HUES64 (cell line): Measurements from ENCODE around the gene ODAPH.

ENCODE experiments used
- H3K27ac ChIP-seq: 2 replicates; pipeline ENCODE4 v1.7.0; 2013; ENCODE audit warnings: low read depth, low read length, inconsistent platforms
- H3K27me3 ChIP-seq: 2 replicates; pipeline ENCODE4 v1.6.1; 2013; ENCODE audit warnings: mild to moderate bottlenecking, low read length; ENCODE audit not compliant: insufficient read depth
- H3K36me3 ChIP-seq: 2 replicates; pipeline ENCODE4 v1.6.1; 2013; ENCODE audit warnings: mild to moderate bottlenecking, low read length; ENCODE audit not compliant: insufficient read depth
- H3K4me1 ChIP-seq: 2 replicates; pipeline ENCODE4 v1.6.1; 2013; ENCODE audit warnings: mild to moderate bottlenecking, low read length, moderate library complexity; ENCODE audit not compliant: insufficient read depth
- H3K4me3 ChIP-seq: 2 replicates; pipeline ENCODE4 v1.5.1; 2013; ENCODE audit warnings: mild to moderate bottlenecking, low read length, moderate library complexity
- H3K9ac ChIP-seq: 2 replicates; pipeline ENCODE4 v1.6.1; 2013; ENCODE audit warnings: mild to moderate bottlenecking, low read depth, low read length
- H3K9me3 ChIP-seq: 2 replicates; pipeline ENCODE4 v1.6.1; 2013; ENCODE audit warnings: low read depth, low read length; ENCODE audit not compliant: insufficient read depth
- WGBS: fragments of 150-250, 120-280 bp; methylation state at CpG from one replicate; pipeline ENCODE4 v1.1.7; 2013; ENCODE audit warnings: missing lambda C conversion rate; 5-methylcytosine and 5-hydroxymethylcytosine counted together

ODAPH gene

DNA sequence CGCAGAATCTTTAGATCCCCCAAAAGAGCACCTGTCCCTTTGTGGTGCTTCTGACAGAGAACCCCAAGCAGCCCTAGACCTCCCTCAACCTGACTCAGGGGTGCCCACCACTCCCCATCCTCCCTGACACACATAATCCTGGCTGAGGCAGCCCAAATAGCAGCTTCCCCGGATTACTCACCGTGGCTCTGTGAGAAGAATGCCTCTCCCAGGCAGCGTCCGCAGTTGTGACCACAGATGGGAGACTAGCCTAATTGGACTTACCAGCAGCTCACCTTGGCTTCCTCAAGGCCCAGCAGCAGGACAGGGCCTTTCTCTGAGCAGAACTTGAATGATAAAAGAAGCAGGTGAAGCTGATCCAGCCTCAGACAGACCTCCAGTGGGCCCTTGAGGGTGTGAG, 10.3 kb upstream of the ODAPH start:
- Histone ChIP-seq H3K4me3 (no peak overlapping the region), H3K9ac (no peak overlapping the region), H3K4me1 (no peaks in the 10 kb centered on the region), H3K9me3 (no peaks in the 10 kb centered on the region), H3K36me3 (no peaks in the 10 kb centered on the region), H3K27me3 (no peaks in the 10 kb centered on the region), H3K27ac (no peak overlapping the region)
- 90% methylated on average over 5 of the region's 5 CpGs for WGBS

DNA sequence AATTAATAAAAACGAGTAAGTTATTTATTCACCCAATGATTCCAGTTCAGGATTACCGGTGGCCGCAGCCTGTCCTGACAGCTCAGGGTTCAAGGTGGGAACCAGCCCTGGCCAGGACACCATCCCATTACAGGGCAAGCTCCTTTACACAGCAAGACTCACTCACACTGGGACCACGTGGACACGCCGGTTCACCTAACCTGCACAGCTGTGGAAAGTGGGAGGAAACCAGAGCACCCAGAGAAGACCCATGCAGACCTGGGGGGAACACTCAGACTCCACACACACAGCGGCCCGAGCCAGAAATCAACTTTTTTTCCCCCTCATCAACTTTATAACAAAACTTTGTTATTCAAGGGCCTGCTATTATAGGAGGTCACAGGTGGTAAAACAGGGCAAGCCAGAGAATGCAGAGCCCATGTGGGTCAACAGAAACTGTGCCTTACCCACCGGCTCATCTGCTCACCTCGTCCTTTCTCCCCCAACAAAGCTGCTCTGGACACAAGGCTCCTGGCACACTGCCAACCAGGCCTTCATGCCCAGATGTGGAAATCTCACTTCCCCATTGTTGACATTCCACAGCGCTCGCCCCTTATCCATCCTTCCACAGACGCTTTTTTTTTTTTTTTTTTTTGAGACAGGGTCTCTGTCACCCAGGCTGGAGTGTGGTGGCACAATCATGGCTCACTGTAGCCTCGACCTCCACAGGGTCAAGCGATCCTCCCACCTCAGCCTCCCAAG, 8.0 kb upstream of the ODAPH start:
- 92% methylated on average over 15 of the region's 15 CpGs for WGBS
- H3K4me3 ChIP-seq: no peak overlapping the region
- H3K27ac ChIP-seq: no peak overlapping the region
- H3K36me3 ChIP-seq: no peaks in the 10 kb centered on the region
- no peaks in the 10 kb centered on the region for H3K4me1 ChIP-seq
- H3K9me3 ChIP-seq: no peaks in the 10 kb centered on the region
- no peak overlapping the region for H3K9ac ChIP-seq
- H3K27me3 ChIP-seq: no peaks in the 10 kb centered on the region

DNA sequence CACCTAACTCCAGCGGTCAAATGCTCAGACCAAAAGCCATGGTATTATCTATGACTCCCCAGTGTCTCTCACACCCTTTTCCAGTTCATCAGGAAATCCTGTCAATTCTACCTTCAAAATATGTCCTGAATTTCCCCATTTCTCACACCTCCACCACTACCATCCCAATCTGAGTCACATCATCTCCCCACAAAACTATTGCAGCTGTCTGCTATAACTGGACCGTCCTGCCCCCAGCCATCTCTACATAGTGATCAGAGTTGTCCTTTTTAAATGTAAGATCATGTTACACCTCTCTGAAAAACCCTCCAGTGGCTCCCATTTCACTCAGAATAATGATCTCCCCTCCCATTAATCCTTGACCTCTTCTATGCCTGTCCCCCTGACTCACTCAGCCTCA, 6.8 kb upstream of the ODAPH start:
- H3K27ac ChIP-seq: no peak overlapping the region
- no peaks in the 10 kb centered on the region for H3K9me3 ChIP-seq
- no peaks in the 10 kb centered on the region for H3K36me3 ChIP-seq
- H3K9ac ChIP-seq: no peak overlapping the region
- WGBS: 91% methylated on average over 2 of the region's 2 CpGs
- no peak overlapping the region for H3K4me3 ChIP-seq
- no peaks in the 10 kb centered on the region for H3K4me1 ChIP-seq
- no peaks in the 10 kb centered on the region for H3K27me3 ChIP-seq

DNA sequence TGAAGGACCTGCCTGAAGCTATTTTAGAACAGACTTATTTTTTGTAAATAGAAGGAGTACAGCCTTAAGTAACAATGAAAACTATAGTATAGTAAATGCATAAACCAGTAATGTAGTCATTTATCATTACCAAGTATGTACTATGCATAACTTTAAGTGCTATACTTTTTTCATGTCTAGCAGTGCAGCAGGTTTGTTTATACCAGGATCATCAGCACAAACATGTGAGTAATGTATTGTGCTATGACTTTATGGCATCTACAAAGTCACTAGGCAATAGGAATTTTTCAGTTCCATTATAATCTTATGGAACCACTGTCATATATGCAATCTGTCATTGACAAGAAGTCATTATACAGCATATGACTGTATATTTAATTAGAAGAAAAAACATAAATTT, 3.4 kb upstream of the ODAPH start:
- H3K27ac ChIP-seq: no peak overlapping the region
- H3K27me3 ChIP-seq: no peaks in the 10 kb centered on the region
- H3K9ac ChIP-seq: no peak overlapping the region
- no peaks in the 10 kb centered on the region for H3K36me3 ChIP-seq
- H3K4me1 ChIP-seq: peaks cover 11% of the 10 kb centered on the region; the same call in 1 of the 2 replicates
- H3K9me3 ChIP-seq: no peaks in the 10 kb centered on the region
- H3K4me3 ChIP-seq: no peak overlapping the region

DNA sequence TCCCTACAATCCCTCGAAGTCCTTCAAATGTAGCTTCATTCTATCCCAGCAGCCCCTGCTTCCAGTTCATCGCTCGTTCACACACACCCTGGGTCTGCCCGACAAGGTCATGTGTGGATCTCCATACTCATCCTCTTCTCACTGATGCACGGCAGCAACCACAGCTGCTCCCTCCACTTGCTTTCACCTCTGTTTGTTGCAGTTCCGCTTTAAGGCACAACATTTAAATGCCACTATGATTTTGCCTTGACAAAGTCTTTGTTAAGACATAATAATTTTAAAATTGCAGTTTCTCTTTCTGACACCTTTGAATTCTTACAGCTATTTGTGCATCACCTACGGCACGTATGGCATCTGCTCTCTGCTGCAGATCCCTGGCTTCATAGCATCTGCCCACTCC, 1.8 kb downstream of the ODAPH start:
- Histone ChIP-seq H3K27me3 (no peaks in the 10 kb centered on the region), H3K9ac (no peak overlapping the region), H3K27ac (no peak overlapping the region), H3K36me3 (no peaks in the 10 kb centered on the region), H3K4me3 (no peak overlapping the region), H3K9me3 (no peaks in the 10 kb centered on the region), H3K4me1 (peaks cover 11% of the 10 kb centered on the region; the same call in 1 of the 2 replicates)
- 81% methylated on average over 8 of the region's 8 CpGs for WGBS

DNA sequence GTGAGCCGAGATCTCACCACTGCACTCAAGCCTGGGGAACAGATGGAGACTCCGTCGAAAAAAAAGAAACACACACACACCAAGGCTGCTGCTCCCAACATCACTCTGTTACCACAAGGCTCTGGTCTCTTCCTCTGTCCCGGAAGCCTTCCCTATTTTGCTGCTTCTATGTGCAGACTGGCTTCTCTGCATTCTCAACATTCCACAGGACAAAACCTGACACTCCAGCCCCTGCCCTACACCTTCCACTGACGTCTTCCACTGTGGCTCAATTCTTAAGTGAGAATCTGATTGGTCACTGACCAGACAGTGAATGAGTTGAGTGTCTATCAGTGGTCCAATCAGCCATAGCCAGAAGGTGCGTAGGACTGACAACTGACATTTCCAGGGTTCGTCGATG, 5.9 kb downstream of the ODAPH start:
- 82% methylated on average over 8 of the region's 8 CpGs for WGBS
- no peaks in the 10 kb centered on the region for H3K27me3 ChIP-seq

DNA sequence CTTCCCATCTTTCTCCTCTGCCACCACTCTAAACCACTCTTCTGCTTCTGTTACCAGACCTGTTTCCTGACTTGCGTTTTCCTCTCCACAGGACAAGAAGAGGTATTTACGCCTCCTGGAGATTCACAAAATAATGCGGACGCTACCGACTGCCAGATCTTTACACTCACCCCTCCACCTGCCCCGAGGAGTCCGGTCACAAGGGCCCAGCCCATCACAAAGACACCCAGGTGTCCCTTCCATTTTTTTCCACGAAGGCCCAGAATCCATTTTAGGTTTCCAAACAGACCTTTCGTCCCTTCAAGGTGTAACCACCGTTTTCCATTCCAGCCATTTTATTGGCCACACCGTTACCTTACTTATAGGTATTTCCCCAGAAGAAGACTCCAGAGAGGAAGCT, 8.2 kb downstream of the ODAPH start:
- WGBS: 85% methylated on average over 11 of the region's 11 CpGs
- peaks cover 7% of the 10 kb centered on the region for H3K9me3 ChIP-seq
- no peaks in the 10 kb centered on the region for H3K27me3 ChIP-seq
- no peak overlapping the region for H3K4me3 ChIP-seq
- no peak overlapping the region for H3K9ac ChIP-seq
- H3K4me1 ChIP-seq: no peaks in the 10 kb centered on the region
- H3K36me3 ChIP-seq: no peaks in the 10 kb centered on the region
- H3K27ac ChIP-seq: no peak overlapping the region

More for the DNA sequence above, 5.9 kb downstream of the ODAPH start:
- no peaks in the 10 kb centered on the region; the same call in 1 of the 2 replicates for H3K9me3 ChIP-seq
- no peak overlapping the region for H3K4me3 ChIP-seq
- no peaks in the 10 kb centered on the region for H3K36me3 ChIP-seq
- H3K27ac ChIP-seq: no peak overlapping the region
- H3K4me1 ChIP-seq: no peaks in the 10 kb centered on the region
- no peak overlapping the region for H3K9ac ChIP-seq

DNA sequence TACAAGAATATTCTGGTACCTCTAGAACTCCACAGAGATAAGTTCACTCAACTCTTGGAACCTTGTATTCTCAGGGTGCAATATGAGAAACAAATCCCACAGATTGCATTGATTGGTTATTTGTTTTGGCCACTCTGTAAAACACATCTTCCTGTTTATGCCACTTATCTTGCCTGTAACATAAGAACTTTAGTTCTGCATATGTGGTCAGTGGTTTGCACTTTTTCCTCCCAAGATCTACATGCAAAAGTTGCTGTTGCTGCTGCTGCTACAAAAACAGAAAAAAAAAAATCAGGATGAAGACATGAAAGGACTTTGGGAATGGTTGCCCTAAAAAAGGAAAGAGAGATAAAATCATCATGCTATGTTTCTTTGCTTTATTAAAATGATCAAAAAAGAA, 9.6 kb downstream of the ODAPH start:
- H3K9me3 ChIP-seq: peaks cover 7% of the 10 kb centered on the region
- no peak overlapping the region for H3K27ac ChIP-seq
- H3K27me3 ChIP-seq: no peaks in the 10 kb centered on the region
- no peaks in the 10 kb centered on the region for H3K4me1 ChIP-seq
- no peaks in the 10 kb centered on the region for H3K36me3 ChIP-seq
- H3K4me3 ChIP-seq: no peak overlapping the region
- H3K9ac ChIP-seq: no peak overlapping the region

DNA sequence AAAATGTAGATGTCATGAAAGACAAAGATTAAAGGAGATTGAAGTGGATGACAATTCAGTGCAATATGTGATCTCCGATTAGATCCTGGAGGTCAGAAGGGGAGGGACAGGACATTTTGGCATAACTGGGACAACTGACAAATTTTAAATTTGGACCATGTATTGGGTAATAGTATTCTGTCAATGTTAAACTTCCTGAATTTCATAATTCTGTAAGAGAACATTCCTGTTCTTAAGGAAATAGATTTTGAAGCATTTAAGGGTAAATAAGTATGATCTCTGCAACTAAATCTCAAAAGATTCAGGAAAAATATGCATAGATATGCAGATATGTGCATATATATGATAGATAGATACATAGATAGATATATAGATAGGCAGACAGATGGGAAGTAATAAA, 11.0 kb downstream of the ODAPH start:
- 93% methylated on average over 1 of the region's 1 CpG for WGBS
- no peak overlapping the region for H3K27ac ChIP-seq
- H3K36me3 ChIP-seq: no peaks in the 10 kb centered on the region
- no peaks in the 10 kb centered on the region for H3K4me1 ChIP-seq
- H3K27me3 ChIP-seq: peaks cover 1% of the 10 kb centered on the region; the same call in 1 of the 2 replicates
- no peak overlapping the region for H3K4me3 ChIP-seq
- H3K9ac ChIP-seq: no peak overlapping the region
- peaks cover 7% of the 10 kb centered on the region for H3K9me3 ChIP-seq

DNA sequence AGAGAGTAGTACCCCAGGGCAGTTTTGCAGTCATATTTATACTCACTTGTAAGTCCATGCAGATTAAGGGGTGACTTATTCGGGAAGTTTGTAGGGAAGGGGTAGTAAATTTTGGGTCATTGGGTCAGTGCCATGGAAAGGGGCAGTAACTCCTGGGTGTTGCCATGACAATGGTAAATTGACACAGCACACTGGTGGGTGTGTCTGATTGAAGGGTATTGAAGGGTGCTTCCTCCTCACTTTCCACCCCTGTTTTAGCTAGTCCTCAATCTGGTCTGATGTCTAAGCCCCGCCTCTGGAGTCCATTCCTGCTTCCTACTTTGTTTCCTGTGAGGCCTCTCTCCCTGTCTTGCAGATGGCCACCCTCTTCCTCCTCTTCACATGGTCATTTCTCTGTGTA, 11.9 kb downstream of the ODAPH start:
- 86% methylated on average over 2 of the region's 2 CpGs for WGBS

DNA sequence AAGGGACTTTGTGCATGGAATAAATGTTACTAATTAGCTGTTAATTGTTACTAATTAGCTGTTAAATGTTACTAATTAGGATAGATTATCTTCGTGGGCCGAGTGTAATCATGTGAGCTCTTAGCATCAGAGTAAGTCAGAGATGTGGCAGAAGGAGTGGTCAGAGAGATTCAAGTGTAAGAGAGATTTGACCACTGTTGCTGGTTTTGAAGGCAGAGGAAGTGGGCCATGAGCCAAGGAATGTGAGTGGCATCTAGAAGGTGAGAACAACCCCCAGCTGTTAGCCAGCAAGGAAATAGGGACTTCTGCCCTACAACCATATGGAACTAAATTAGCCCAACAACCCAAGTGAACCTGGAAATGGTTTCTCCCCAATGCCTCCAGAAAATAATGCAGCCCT, 28.2 kb downstream of the ODAPH start:
- Histone ChIP-seq H3K4me1 (no peaks in the 10 kb centered on the region), H3K27ac (no peak overlapping the region)
- 86% methylated on average over 2 of the region's 2 CpGs for WGBS

More for the DNA sequence above, 11.9 kb downstream of the ODAPH start:
- Histone ChIP-seq H3K36me3 (no peaks in the 10 kb centered on the region), H3K9ac (no peak overlapping the region), H3K4me1 (no peaks in the 10 kb centered on the region), H3K27me3 (peaks cover 10% of the 10 kb centered on the region), H3K9me3 (peaks cover 7% of the 10 kb centered on the region), H3K4me3 (no peak overlapping the region), H3K27ac (no peak overlapping the region)

DNA sequence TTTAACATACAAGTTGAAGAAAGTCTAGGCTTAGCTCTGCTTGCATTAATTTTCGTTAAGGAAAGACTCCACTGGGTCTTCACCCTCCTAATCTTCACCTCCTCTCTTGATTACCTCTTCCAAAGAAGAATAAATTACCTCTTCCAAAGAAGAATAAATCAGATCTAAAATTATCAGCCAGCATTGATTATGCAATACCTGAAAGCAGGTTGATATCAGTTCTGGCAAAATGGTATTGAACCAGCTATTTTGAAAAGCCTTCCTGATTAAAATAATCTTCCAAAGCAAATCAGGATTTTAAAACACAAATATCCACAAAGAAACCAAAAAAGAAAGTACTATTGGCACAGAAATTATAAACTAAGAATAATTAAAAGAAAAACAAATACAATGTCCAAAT, 37.5 kb downstream of the ODAPH start:
- no peak overlapping the region for H3K4me3 ChIP-seq
- no peaks in the 10 kb centered on the region for H3K27me3 ChIP-seq
- H3K4me1 ChIP-seq: peaks cover 2% of the 10 kb centered on the region
- H3K36me3 ChIP-seq: no peaks in the 10 kb centered on the region
- 79% methylated on average over 1 of the region's 1 CpG for WGBS
- no peaks in the 10 kb centered on the region for H3K9me3 ChIP-seq
- no peak overlapping the region for H3K27ac ChIP-seq
- no peak overlapping the region for H3K9ac ChIP-seq

More for the DNA sequence above, 28.2 kb downstream of the ODAPH start:
- Histone ChIP-seq H3K4me3 (no peak overlapping the region), H3K36me3 (no peaks in the 10 kb centered on the region), H3K27me3 (no peaks in the 10 kb centered on the region), H3K9me3 (peaks cover 2% of the 10 kb centered on the region; the same call in 1 of the 2 replicates), H3K9ac (no peak overlapping the region)
